HG03196 (cell line): Measurements from ENCODE around the gene NCKAP5.

Experiments used
- ATAC-seq: cut with Tn5 transposase; IDR thresholded peaks from one replicate; pipeline ENCODE4 v1.9.1; 2021; ENCODE audit not compliant: unreplicated experiment

NCKAP5 gene

GRCh38 chr2:133498662-133499585 lies 69.3 kb downstream of the NCKAP5 start:
- ATAC-seq: peak; percentile 58

- ATAC-seq: no peak
These were observed 70.2 kb downstream of the NCKAP5 start for GRCh38 chr2:133497951-133498565.

- ATAC-seq: no peak
These were observed 70.9 kb downstream of the NCKAP5 start for GRCh38 chr2:133497270-133497893.

- no peak for ATAC-seq
These were observed 71.6 kb downstream of the NCKAP5 start for GRCh38 chr2:133496501-133497269.

- ATAC-seq: no peak
These were observed 73.0 kb downstream of the NCKAP5 start for GRCh38 chr2:133495226-133495625.

GRCh38 chr2:133492719-133493380 lies 75.4 kb downstream of the NCKAP5 start:
- ATAC-seq: no peak

GRCh38 chr2:133490411-133490980 lies 77.8 kb downstream of the NCKAP5 start:
- ATAC-seq: no peak

- ATAC-seq: no peak
These were observed 78.4 kb downstream of the NCKAP5 start for GRCh38 chr2:133489641-133490410.

GRCh38 chr2:133489146-133489545 lies 79.1 kb downstream of the NCKAP5 start:
- ATAC-seq: no peak

GRCh38 chr2:133486771-133487191 lies 81.5 kb downstream of the NCKAP5 start:
- ATAC-seq: no peak

GRCh38 chr2:133485868-133486267 lies 82.4 kb downstream of the NCKAP5 start:
- no peak for ATAC-seq

GRCh38 chr2:133484784-133485183 lies 83.5 kb downstream of the NCKAP5 start:
- peak; percentile 49 for ATAC-seq

- ATAC-seq: no peak
These were observed 84.2 kb downstream of the NCKAP5 start for GRCh38 chr2:133484106-133484505.

GRCh38 chr2:133483181-133483580 lies 85.1 kb downstream of the NCKAP5 start:
- ATAC-seq: no peak

GRCh38 chr2:133480707-133481429 lies 87.4 kb downstream of the NCKAP5 start:
- ATAC-seq: no peak

GRCh38 chr2:133477616-133477990 lies 90.7 kb downstream of the NCKAP5 start:
- ATAC-seq: no peak

GRCh38 chr2:133476931-133477615 lies 91.2 kb downstream of the NCKAP5 start:
- ATAC-seq: no peak

- ATAC-seq: no peak
These were observed 92.0 kb downstream of the NCKAP5 start for GRCh38 chr2:133476286-133476685.
